Measurements from ENCODE around the gene GPC1. TPM values are rescaled to one million over a fixed set of nuclear protein-coding genes. Genes with fewer than 3 reads are reported as not detected.
A peak's percentile ranks its signal among the peaks of the same experiment; 100 is the strongest.
"Not testable (repeated sequence)": the region's sequence is repeated elsewhere in the genome, so short reads cannot be mapped to it uniquely, and the experiment has no call there.

The GPC1 gene
- 123 TPM for total RNA-seq

- intact Hi-C loops (cut with DNase I) = loop anchor here (1.0 to 5.0 kb wide), 6 partner anchors 47 to 1033 kb away; partner anchors contain the start of genes COPS9, DUSP28 and HDAC4
- TF ChIP-seq CTCF (IDR thresholded peaks at IDR 0.05) = no peak
- Histone ChIP-seq H3K27me3 (no peaks in the 10 kb centered on the region), H3K27ac (peak within 1 kb of the TSS; percentile 94 to 98), H3K4me1 (peaks cover 23 to 28% of the 10 kb centered on the region in 2 donors), H3K4me3 (peak within 1 kb of the TSS; percentile 98), H3K36me3 (no peaks in the 10 kb centered on the region), H3K9me3 (no peaks in the 10 kb centered on the region)
- DNase-seq (ENCODE audit: low spot score in 2 of 2) = peak in 1 of 2 donors; percentile 84
These were observed at the start of gene GPC1 for GRCh38 chr2:240435457-240435947. Gene GPC1, plus strand, starts transcription at chr2:240435663. Its CDS starts 256 bp downstream, at chr2:240435919.

GRCh38 chr2:240386326-240386725 is 49.1 kb upstream of the GPC1 start:
- Histone ChIP-seq H3K9me3 (no peaks in the 10 kb centered on the region), H3K4me3 (no peak overlapping the region), H3K4me1 (peaks cover 0 to 9% of the 10 kb centered on the region in 2 donors), H3K27me3 (no peaks in the 10 kb centered on the region), H3K36me3 (no peaks in the 10 kb centered on the region), H3K27ac (no peak overlapping the region)
- no peak for TF ChIP-seq CTCF (IDR thresholded peaks at IDR 0.05)
- intact Hi-C loops (cut with DNase I) = no loop called here
- DNase-seq (ENCODE audit: low spot score in 2 of 2) = no peak

- H3K4me1 ChIP-seq; H3K4me3 ChIP-seq; H3K9me3 ChIP-seq; H3K27me3 ChIP-seq; H3K36me3 ChIP-seq; H3K27ac ChIP-seq; intact Hi-C loops (cut with DNase I); DNase-seq (ENCODE audit: low spot score in 2 of 2): not testable (repeated sequence)
These were observed 48.7 kb upstream of the GPC1 start for GRCh38 chr2:240386743-240387142.

- no peak for TF ChIP-seq CTCF (IDR thresholded peaks at IDR 0.05)
- H3K4me1 ChIP-seq = peaks cover 0 to 9% of the 10 kb centered on the region in 2 donors
- no peak overlapping the region for H3K4me3 ChIP-seq
- H3K9me3 ChIP-seq = no peaks in the 10 kb centered on the region
- intact Hi-C loops (cut with DNase I) = no loop called here
- H3K36me3 ChIP-seq = no peaks in the 10 kb centered on the region
- no peaks in the 10 kb centered on the region for H3K27me3 ChIP-seq
- H3K27ac ChIP-seq = no peak overlapping the region
- DNase-seq (ENCODE audit: low spot score in 2 of 2) = no peak
These were observed 48.2 kb upstream of the GPC1 start for GRCh38 chr2:240387325-240387668.

GRCh38 chr2:240387669-240388358 is 47.6 kb upstream of the GPC1 start:
- peak in 1 of 2 donors; percentile 77 for DNase-seq (ENCODE audit: low spot score in 2 of 2)
- no peaks in the 10 kb centered on the region for H3K27me3 ChIP-seq
- H3K27ac ChIP-seq = peak overlapping the region in 1 of 2 donors; percentile 19
- no peak overlapping the region for H3K4me3 ChIP-seq
- no peak for TF ChIP-seq CTCF (IDR thresholded peaks at IDR 0.05)
- H3K9me3 ChIP-seq = no peaks in the 10 kb centered on the region
- intact Hi-C loops (cut with DNase I) = loop anchor here (2.0 kb wide), 1 partner anchor 47 kb away; the partner anchor contains the start of gene GPC1
- peaks cover 0 to 9% of the 10 kb centered on the region in 2 donors for H3K4me1 ChIP-seq
- H3K36me3 ChIP-seq = no peaks in the 10 kb centered on the region

GRCh38 chr2:240388471-240389301 is 46.8 kb upstream of the GPC1 start:
- H3K27me3 ChIP-seq = no peaks in the 10 kb centered on the region
- peaks cover 0 to 9% of the 10 kb centered on the region in 2 donors for H3K4me1 ChIP-seq
- H3K9me3 ChIP-seq = no peaks in the 10 kb centered on the region
- DNase-seq (ENCODE audit: low spot score in 2 of 2) = no peak
- no peak overlapping the region for H3K4me3 ChIP-seq
- no peaks in the 10 kb centered on the region for H3K36me3 ChIP-seq
- intact Hi-C loops (cut with DNase I) = loop anchor here (2.0 kb wide), 1 partner anchor 46 kb away; the partner anchor contains the start of gene GPC1
- TF ChIP-seq CTCF (IDR thresholded peaks at IDR 0.05) = no peak
- H3K27ac ChIP-seq = no peak overlapping the region
